HFFc6 (cell line): ENCODE measurements around the gene TMEM167B. TPM values are rescaled to one million over a fixed set of nuclear protein-coding genes. Genes with fewer than 3 reads are reported as not detected.

Experiments used
- DNase-seq: peaks from one replicate; pipeline ENCODE4 v3.0.0-alpha.2; 2018
- H3K27ac Mint-ChIP-seq: 2 replicates; pipeline ENCODE4 v1.8.0; 2020; ENCODE audit warnings: mild to moderate bottlenecking, mixed read lengths
- H3K27me3 Mint-ChIP-seq: 2 replicates; pipeline ENCODE4 v1.8.0; 2021; ENCODE audit warnings: mild to moderate bottlenecking, moderate library complexity, mixed read lengths; ENCODE audit not compliant: insufficient read depth
- H3K36me3 Mint-ChIP-seq: 2 replicates; pipeline ENCODE4 v1.8.0; 2021; ENCODE audit warnings: low read depth, mixed read lengths
- H3K4me1 Mint-ChIP-seq: 2 replicates; pipeline ENCODE4 v1.8.0; 2020; ENCODE audit warnings: low read depth, mixed read lengths
- H3K4me3 Mint-ChIP-seq: 2 replicates; pipeline ENCODE4 v1.8.0; 2020; ENCODE audit warnings: mild to moderate bottlenecking, moderate library complexity, mixed read lengths
- H3K9me3 Mint-ChIP-seq: 2 replicates; pipeline ENCODE4 v1.8.0; 2020; ENCODE audit warnings: mild to moderate bottlenecking, mixed read lengths
- CTCF ChIP-seq: fragments of 200-600 bp; sonication (generic); IDR thresholded peaks from 2 replicates; pipeline ENCODE4 v1.5.0; 2021; ENCODE audit warnings: antibody characterized with exemption, mild to moderate bottlenecking
- long read RNA-seq: library from polyadenylated mRNA; unstranded; transcript quantifications from one replicate; pipeline ENCODE4 v2.0.0, GENCODE V29; 2019
- total RNA-seq, 6 experiments: library from RNA; stranded (reverse); fragmentation: NEBNext Ultra II Directional; extraction: Animal tissue kit (Norgen Biotek cat#: 25700); gene quantifications; 2 replicates in 1 of 6; 3 replicates in 5 of 6; pipeline ENCODE4 v1.2.3, GENCODE V29; 2021

Gene TMEM167B
- 10 to 100 TPM; 48.0 to 58.6 (median 53.5) TPM for total RNA-seq
- long read RNA-seq, transcript TMEM167B-201 (3 exons, 3,730 nt): major isoform, 32 of 50 reads
- long read RNA-seq, partial matches to known transcripts: 15 of 50 reads
- long read RNA-seq, other reads (novel, unspliced or antisense): 3 of 50 reads

DNA sequence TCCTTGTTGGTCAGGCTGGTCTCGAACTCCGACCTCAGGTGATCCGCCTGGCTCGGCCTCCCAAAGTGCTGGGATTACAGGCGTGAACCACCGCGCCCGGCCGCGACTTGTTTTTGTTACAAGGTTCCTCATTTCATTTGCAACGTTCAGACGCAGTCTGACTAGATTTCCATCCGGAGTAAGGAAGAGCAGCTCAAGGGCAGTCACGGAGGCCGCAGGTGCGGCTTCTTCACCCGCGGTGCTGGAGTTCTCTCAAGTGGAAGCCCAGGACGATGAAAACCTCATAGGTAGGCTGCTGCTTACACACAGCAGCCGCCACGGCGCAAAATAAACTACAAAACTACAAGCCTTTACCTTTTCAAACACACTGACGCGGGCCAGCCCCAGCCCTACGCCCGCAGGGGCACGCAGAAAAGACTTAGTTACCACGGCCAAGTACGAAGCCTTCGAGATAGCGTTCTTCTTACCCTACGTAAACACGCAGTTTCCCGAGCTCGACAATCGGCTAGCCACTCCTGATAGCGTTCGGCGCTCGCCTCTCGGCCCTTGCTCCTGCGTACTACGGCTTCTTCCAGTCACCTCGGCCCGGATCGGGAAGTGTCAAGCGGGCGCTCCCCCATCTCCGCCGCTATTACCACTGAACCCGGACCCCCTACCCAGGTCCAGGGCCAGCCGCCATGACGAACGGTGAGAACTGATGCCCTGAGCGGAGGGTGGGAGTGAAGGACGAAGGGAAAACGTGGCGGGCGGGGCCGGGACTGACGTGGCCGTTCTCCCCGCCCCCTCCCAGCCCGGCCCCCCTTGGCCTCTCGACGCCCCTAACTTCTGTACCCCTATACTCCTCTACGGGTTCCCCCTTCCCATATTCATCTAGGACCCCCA lies at the start of gene TMEM167B:
TMEM167B (plus strand) TSS at position 569 of the 882 bp plus-strand sequence; CDS start at position 678, 109 bp downstream.
- Mint-ChIP-seq H3K4me3 (peak within 1 kb of the TSS; percentile 88), H3K36me3 (peaks cover 33% of the 10 kb centered on the region), H3K9me3 (peaks cover 5% of the 10 kb centered on the region; the same call in 1 of the 2 replicates), H3K27ac (peak within 1 kb of the TSS; percentile 93), H3K4me1 (peaks cover 44% of the 10 kb centered on the region), H3K27me3 (no peaks in the 10 kb centered on the region; the same call in 1 of the 2 replicates)
- peak; percentile 94 for DNase-seq
- no peak for TF ChIP-seq CTCF

DNA sequence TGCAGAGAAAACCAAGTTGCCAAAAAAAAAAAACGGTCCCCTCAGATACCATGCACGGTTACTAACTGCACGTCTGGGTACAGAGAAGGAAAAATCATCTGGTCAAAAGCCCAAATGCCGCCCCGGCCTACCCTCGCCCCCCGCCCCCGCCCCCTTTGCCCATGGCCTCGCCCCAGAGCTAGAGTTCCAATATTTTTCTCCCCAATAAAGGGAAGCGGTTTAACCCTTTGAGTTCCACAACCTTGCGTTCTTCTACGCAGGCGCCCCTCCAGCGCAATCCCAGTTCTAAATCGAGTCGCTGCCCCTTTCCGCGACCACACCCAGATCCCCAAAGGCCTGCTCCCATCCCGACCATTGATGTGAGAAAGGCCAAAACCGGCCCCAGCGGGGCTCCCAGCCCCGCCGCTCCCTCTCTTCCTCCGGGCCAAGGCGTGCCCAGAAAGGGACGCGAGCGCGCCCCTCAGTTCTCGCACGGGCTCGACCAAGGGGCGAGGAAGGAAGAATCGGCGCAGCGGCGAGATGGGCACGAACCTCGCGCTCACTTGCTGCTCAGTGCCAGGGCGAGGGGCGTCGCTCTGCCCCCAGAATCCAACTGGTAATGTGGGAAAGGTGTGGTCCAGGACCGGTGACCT lies 49.5 kb upstream of the TMEM167B start:
- no peak for DNase-seq
- H3K27me3 Mint-ChIP-seq: no peaks in the 10 kb centered on the region
- H3K4me3 Mint-ChIP-seq: peak overlapping the region; percentile 94
- no peak for TF ChIP-seq CTCF
- no peaks in the 10 kb centered on the region for H3K36me3 Mint-ChIP-seq
- peaks cover 9% of the 10 kb centered on the region for H3K4me1 Mint-ChIP-seq
- peak overlapping the region; percentile 79 for H3K27ac Mint-ChIP-seq
- no peaks in the 10 kb centered on the region for H3K9me3 Mint-ChIP-seq

- Mint-ChIP-seq H3K4me1 (peaks cover 9% of the 10 kb centered on the region), H3K36me3 (no peaks in the 10 kb centered on the region), H3K27me3 (no peaks in the 10 kb centered on the region), H3K4me3 (peak within 1 kb of the TSS; percentile 94), H3K9me3 (no peaks in the 10 kb centered on the region), H3K27ac (peak within 1 kb of the TSS; percentile 83)
- peak; percentile 92 for DNase-seq
- TF ChIP-seq CTCF: no peak
Observed at GRCh38 chr1:109041621-109042468, 48.7 kb upstream of the TMEM167B start, which contains the start of gene WDR47. Gene WDR47, minus strand, starts transcription at chr1:109042102. Its CDS starts 18,590 bp downstream, at chr1:109023512.

DNA sequence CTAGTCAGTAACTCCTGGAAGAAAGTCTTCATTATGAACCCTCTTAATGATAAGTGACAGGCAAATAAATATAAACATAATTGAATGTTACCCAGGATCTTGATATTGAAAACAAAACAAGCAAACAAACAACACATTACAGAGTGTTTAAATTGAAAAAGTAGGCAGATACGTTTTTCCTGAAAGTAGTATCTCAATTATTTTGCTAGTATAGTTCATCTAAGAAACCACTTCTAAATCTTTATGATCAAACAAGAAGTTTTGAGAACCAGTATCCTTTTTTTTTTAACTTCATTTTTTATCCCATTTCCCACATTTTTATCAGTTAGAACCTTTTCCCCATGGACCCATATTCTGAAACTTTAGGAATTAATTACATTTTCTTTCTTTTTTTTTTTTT lies 45.0 kb upstream of the TMEM167B start:
- Mint-ChIP-seq H3K4me3 (no peak overlapping the region), H3K27me3 (peaks cover 4% of the 10 kb centered on the region; the same call in 1 of the 2 replicates), H3K9me3 (no peaks in the 10 kb centered on the region), H3K36me3 (no peaks in the 10 kb centered on the region), H3K4me1 (peaks cover 8% of the 10 kb centered on the region), H3K27ac (no peak overlapping the region)
- DNase-seq: no peak
- TF ChIP-seq CTCF: no peak

DNA sequence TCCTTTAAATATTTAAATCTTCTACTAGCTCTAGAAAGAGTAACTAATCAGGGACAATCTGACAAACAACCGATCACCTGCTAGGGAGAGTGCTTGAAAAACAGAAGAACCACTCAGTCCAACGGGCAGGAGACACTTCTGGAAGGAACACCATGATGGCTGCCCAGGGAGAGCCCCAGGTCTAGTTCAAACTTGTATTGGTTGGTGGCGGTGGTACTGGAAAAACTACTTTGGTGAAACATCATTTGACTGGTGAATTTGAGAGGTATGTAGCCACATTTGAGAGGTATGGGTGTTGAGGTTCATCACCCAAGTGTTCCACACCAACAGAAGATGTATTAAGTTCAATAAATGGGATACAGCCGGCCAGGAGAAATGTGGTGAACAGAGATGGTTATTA lies 43.9 kb upstream of the TMEM167B start:
- Mint-ChIP-seq H3K9me3 (no peaks in the 10 kb centered on the region), H3K27ac (no peak overlapping the region), H3K4me1 (0 out of 2 replicates have a peak, but pooled peaks cover 7% of the 10 kb centered on the region), H3K36me3 (no peaks in the 10 kb centered on the region), H3K4me3 (no peak overlapping the region), H3K27me3 (peaks cover 4% of the 10 kb centered on the region; the same call in 1 of the 2 replicates)
- DNase-seq: no peak
- no peak for TF ChIP-seq CTCF
